Hepatocyte (in vitro differentiated cells): Measurements from ENCODE around the gene AFF2. TPM values are rescaled to one million over a fixed set of nuclear protein-coding genes. Genes with fewer than 3 reads are reported as not detected.

Experiments used
- DNase-seq: peaks from one replicate; pipeline ENCODE4 v3.0.0-alpha.2; 2016; ENCODE audit warnings: low spot score
- H2AFZ ChIP-seq: fragments of 200-600 bp; sonication (generic); 2 replicates; pipeline ENCODE4 v1.6.0; 2016; ENCODE audit warnings: antibody characterized with exemption, mild to moderate bottlenecking
- H3K27ac ChIP-seq: fragments of 200-600 bp; sonication (generic); 2 replicates; pipeline ENCODE4 v1.5.1; 2016; ENCODE audit warnings: mild to moderate bottlenecking
- H3K27me3 ChIP-seq: fragments of 200-600 bp; sonication (generic); 2 replicates; pipeline ENCODE4 v1.6.1; 2016
- H3K36me3 ChIP-seq: fragments of 200-600 bp; sonication (generic); replicated peaks from 2 replicates; pipeline ENCODE4 v1.5.1; 2016; ENCODE audit warnings: low read depth; ENCODE audit not compliant: insufficient read depth
- H3K4me1 ChIP-seq: fragments of 200-600 bp; sonication (generic); 2 replicates; pipeline ENCODE4 v1.5.1; 2016; ENCODE audit warnings: mild to moderate bottlenecking, moderate library complexity; ENCODE audit not compliant: insufficient read depth
- H3K4me2 ChIP-seq: fragments of 200-600 bp; sonication (generic); 2 replicates; pipeline ENCODE4 v1.6.0; 2016
- H3K4me3 ChIP-seq: fragments of 200-600 bp; sonication (generic); 2 replicates; pipeline ENCODE4 v1.5.1; 2016; ENCODE audit warnings: mild to moderate bottlenecking
- H3K79me2 ChIP-seq: fragments of 200-600 bp; sonication (generic); 2 replicates; pipeline ENCODE4 v1.6.0; 2017; ENCODE audit warnings: mild to moderate bottlenecking
- H3K9me2 ChIP-seq: fragments of 200-600 bp; sonication (generic); replicated peaks from 2 replicates; pipeline ENCODE4 v1.6.0; 2017; ENCODE audit warnings: mild to moderate bottlenecking; ENCODE audit not compliant: insufficient read depth
- H3K9me3 ChIP-seq: fragments of 200-600 bp; sonication (generic); 2 replicates; pipeline ENCODE4 v1.5.1; 2016; ENCODE audit warnings: low read depth, mild to moderate bottlenecking
- H4K20me1 ChIP-seq: fragments of 200-600 bp; sonication (generic); 2 replicates; pipeline ENCODE4 v1.6.0; 2016; ENCODE audit warnings: mild to moderate bottlenecking; ENCODE audit not compliant: insufficient read depth, poor library complexity, severe bottlenecking
- EZH2 ChIP-seq: fragments of 200-600 bp; sonication (generic); IDR thresholded peaks from 2 replicates; pipeline ENCODE4 v1.6.1; 2016; ENCODE audit warnings: antibody characterized with exemption, mild to moderate bottlenecking, borderline replicate concordance
- EZH2phosphoT487 ChIP-seq: fragments of 200-600 bp; sonication (generic); IDR thresholded peaks from one replicate; pipeline ENCODE4 v1.6.1; 2018; ENCODE audit warnings: antibody characterized with exemption, mild to moderate bottlenecking, low read depth, moderate library complexity; ENCODE audit not compliant: unreplicated experiment, severe bottlenecking
- WGBS: methylation state at CpG from one replicate; pipeline ENCODE4 v1.1.6; 2016; ENCODE audit warnings: low lambda C conversion rate; ENCODE audit errors: missing lambda C conversion rate; 5-methylcytosine and 5-hydroxymethylcytosine counted together
- polyA plus RNA-seq: library from polyadenylated mRNA; unstranded; fragments of >200 nt; fragmentation: Nextera tagmentation; extraction: Ambion mirVana; gene quantifications from 2 replicates; pipeline ENCODE4 v1.2.1, GENCODE V29; 2016
- total RNA-seq: library from RNA; depleted of rRNA; stranded (reverse); fragments of >200 nt; gene quantifications from 2 replicates; pipeline ENCODE4 v1.2.3, GENCODE V29; 2014
- TF ChIP-seq, protein P1 (sequence below): fragments of 200-600 bp; sonication (generic); IDR thresholded peaks from 2 replicates; pipeline ENCODE4 v1.5.1; 2016; ENCODE audit warnings: antibody characterized with exemption, mild to moderate bottlenecking; ENCODE audit not compliant: poor library complexity

AFF2 gene
- total and polyA plus RNA-seq, 2 experiments from 2014 or later = 2.1 to 6.5 TPM

GRCh38 chrX:148804579-148805355 lies 304.4 kb downstream of the AFF2 start:
- H3K36me3 ChIP-seq = no peaks in the 10 kb centered on the region
- H2AFZ ChIP-seq = no peak overlapping the region
- DNase-seq = no peak
- TF ChIP-seq, protein P1, sequence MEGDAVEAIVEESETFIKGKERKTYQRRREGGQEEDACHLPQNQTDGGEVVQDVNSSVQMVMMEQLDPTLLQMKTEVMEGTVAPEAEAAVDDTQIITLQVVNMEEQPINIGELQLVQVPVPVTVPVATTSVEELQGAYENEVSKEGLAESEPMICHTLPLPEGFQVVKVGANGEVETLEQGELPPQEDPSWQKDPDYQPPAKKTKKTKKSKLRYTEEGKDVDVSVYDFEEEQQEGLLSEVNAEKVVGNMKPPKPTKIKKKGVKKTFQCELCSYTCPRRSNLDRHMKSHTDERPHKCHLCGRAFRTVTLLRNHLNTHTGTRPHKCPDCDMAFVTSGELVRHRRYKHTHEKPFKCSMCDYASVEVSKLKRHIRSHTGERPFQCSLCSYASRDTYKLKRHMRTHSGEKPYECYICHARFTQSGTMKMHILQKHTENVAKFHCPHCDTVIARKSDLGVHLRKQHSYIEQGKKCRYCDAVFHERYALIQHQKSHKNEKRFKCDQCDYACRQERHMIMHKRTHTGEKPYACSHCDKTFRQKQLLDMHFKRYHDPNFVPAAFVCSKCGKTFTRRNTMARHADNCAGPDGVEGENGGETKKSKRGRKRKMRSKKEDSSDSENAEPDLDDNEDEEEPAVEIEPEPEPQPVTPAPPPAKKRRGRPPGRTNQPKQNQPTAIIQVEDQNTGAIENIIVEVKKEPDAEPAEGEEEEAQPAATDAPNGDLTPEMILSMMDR = no peak
- TF ChIP-seq EZH2phosphoT487 (no peak), EZH2 (no peak)
- H3K9me3 ChIP-seq = no peaks in the 10 kb centered on the region
- no peaks in the 10 kb centered on the region for H3K27me3 ChIP-seq
- H3K4me2 ChIP-seq = no peak overlapping the region
- 66% methylated on average over 8 of the region's 8 CpGs for WGBS
- no peak overlapping the region for H3K27ac ChIP-seq
- no peak overlapping the region for H3K4me3 ChIP-seq
- no peaks in the 10 kb centered on the region for H3K9me2 ChIP-seq
- H3K79me2 ChIP-seq = no peaks in the 10 kb centered on the region
- H3K4me1 ChIP-seq = no peaks in the 10 kb centered on the region
- H4K20me1 ChIP-seq = no peaks in the 10 kb centered on the region

GRCh38 chrX:148806145-148806870 lies 305.9 kb downstream of the AFF2 start:
- no peak for TF ChIP-seq EZH2phosphoT487
- TF ChIP-seq EZH2 = no peak
- TF ChIP-seq, protein P1 = no peak
- DNase-seq = no peak
- Histone ChIP-seq H3K4me1 (no peaks in the 10 kb centered on the region), H2AFZ (no peak overlapping the region), H3K9me3 (no peaks in the 10 kb centered on the region), H3K79me2 (no peaks in the 10 kb centered on the region), H4K20me1 (no peaks in the 10 kb centered on the region), H3K4me3 (no peak overlapping the region), H3K9me2 (no peaks in the 10 kb centered on the region), H3K27ac (no peak overlapping the region), H3K27me3 (no peaks in the 10 kb centered on the region), H3K4me2 (no peak overlapping the region), H3K36me3 (no peaks in the 10 kb centered on the region)
- 76% methylated on average over 17 of the region's 17 CpGs for WGBS

DNA sequence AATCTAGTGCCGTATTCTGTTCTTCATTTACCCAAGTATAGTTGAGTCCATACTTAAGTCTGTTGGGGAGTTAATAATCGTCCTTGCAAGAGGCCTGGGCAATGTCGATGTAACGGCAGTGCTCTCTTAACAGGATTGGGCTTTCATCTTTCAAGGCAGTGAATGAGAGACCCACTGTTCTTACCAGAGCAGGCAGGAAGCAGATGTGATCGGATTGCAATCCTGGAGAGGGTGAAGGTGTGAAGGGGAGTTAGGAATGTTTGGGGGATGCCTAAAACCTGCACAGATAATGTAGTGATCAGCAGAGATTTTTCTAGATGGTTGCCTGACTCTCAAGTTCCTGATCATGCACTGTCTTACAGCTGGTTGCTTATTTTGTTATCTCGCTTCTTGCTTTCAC lies 308.4 kb downstream of the AFF2 start:
- no peak for TF ChIP-seq EZH2phosphoT487
- TF ChIP-seq EZH2 = no peak
- TF ChIP-seq, protein P1 = no peak
- no peak for DNase-seq
- no peak overlapping the region for H3K27ac ChIP-seq
- H3K79me2 ChIP-seq = no peaks in the 10 kb centered on the region
- WGBS = 49% methylated on average over 6 of the region's 6 CpGs
- no peaks in the 10 kb centered on the region for H3K27me3 ChIP-seq
- H4K20me1 ChIP-seq = no peaks in the 10 kb centered on the region
- no peak overlapping the region for H3K4me2 ChIP-seq
- no peaks in the 10 kb centered on the region for H3K4me1 ChIP-seq
- no peaks in the 10 kb centered on the region for H3K9me3 ChIP-seq
- H3K9me2 ChIP-seq = no peaks in the 10 kb centered on the region
- no peak overlapping the region for H3K4me3 ChIP-seq
- H2AFZ ChIP-seq = no peak overlapping the region
- H3K36me3 ChIP-seq = no peaks in the 10 kb centered on the region
